Chondrocyte (in vitro differentiated cells): ENCODE data around the gene TNFRSF21. TPM values are rescaled to one million over a fixed set of nuclear protein-coding genes. Genes with fewer than 3 reads are reported as not detected.

Experiments used
- DNase-seq: peaks from one replicate; pipeline ENCODE4 v3.0.0; 2021; ENCODE audit warnings: mixed read lengths, low spot score
- H3K27ac Mint-ChIP-seq: one replicate; pipeline ENCODE4 v1.8.0; 2021; ENCODE audit warnings: mild to moderate bottlenecking, moderate library complexity, mixed read lengths; ENCODE audit not compliant: unreplicated experiment
- H3K27me3 Mint-ChIP-seq: 2 replicates; pipeline ENCODE4 v1.8.0; 2021; ENCODE audit warnings: low read depth, mixed read lengths
- H3K36me3 Mint-ChIP-seq: 2 replicates; pipeline ENCODE4 v1.8.0; 2021; ENCODE audit warnings: low read depth, mixed read lengths
- H3K4me1 Mint-ChIP-seq: 2 replicates; pipeline ENCODE4 v1.8.0; 2021; ENCODE audit warnings: low read depth, mild to moderate bottlenecking, mixed read lengths
- H3K4me3 Mint-ChIP-seq: one replicate; pipeline ENCODE4 v1.8.0; 2021; ENCODE audit warnings: mild to moderate bottlenecking, moderate library complexity, mixed read lengths; ENCODE audit not compliant: unreplicated experiment
- H3K9me3 Mint-ChIP-seq: 2 replicates; pipeline ENCODE4 v1.8.0; 2021; ENCODE audit warnings: low read depth, mixed read lengths
- total RNA-seq: library from RNA; stranded (reverse); gene quantifications from 3 replicates; pipeline ENCODE4 v1.2.1, GENCODE V29; 2021
- TF ChIP-seq, protein P1 (sequence below): fragments of 200-600 bp; sonication (generic); IDR thresholded peaks from 2 replicates; pipeline ENCODE4 v1.5.0; 2021; ENCODE audit warnings: antibody characterized with exemption, mild to moderate bottlenecking, moderate library complexity

TNFRSF21 gene
- total RNA-seq, 1 donor from 2014 or later = 23.1 TPM

DNA sequence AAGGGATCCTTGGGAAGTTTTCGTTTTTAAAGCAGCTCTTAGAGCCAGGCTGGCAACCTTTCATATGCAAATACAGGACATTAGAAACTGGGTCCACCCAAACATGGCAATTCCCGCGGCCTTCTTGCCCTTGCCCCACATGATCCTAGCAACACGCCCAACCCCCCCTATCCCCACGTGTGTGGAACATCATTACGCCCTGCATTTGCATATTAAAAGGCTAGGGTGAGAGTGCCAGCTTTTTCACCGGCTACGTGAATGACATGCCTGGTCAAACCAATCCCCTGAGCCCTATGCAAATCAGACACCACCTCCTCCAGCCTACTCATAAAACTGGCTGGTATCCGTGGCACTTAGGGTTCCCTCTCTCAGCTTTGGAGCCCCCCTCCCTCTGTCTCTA, 88.1 kb downstream of the TNFRSF21 start:
- H3K4me1 Mint-ChIP-seq = no peaks in the 10 kb centered on the region
- no peaks in the 10 kb centered on the region for H3K9me3 Mint-ChIP-seq
- TF ChIP-seq, protein P1, sequence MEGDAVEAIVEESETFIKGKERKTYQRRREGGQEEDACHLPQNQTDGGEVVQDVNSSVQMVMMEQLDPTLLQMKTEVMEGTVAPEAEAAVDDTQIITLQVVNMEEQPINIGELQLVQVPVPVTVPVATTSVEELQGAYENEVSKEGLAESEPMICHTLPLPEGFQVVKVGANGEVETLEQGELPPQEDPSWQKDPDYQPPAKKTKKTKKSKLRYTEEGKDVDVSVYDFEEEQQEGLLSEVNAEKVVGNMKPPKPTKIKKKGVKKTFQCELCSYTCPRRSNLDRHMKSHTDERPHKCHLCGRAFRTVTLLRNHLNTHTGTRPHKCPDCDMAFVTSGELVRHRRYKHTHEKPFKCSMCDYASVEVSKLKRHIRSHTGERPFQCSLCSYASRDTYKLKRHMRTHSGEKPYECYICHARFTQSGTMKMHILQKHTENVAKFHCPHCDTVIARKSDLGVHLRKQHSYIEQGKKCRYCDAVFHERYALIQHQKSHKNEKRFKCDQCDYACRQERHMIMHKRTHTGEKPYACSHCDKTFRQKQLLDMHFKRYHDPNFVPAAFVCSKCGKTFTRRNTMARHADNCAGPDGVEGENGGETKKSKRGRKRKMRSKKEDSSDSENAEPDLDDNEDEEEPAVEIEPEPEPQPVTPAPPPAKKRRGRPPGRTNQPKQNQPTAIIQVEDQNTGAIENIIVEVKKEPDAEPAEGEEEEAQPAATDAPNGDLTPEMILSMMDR = no peak
- H3K4me3 Mint-ChIP-seq = no peak overlapping the region
- H3K36me3 Mint-ChIP-seq = peaks cover 2% of the 10 kb centered on the region
- no peak for DNase-seq
- peaks cover 2% of the 10 kb centered on the region for H3K27me3 Mint-ChIP-seq
- no peak overlapping the region for H3K27ac Mint-ChIP-seq

DNA sequence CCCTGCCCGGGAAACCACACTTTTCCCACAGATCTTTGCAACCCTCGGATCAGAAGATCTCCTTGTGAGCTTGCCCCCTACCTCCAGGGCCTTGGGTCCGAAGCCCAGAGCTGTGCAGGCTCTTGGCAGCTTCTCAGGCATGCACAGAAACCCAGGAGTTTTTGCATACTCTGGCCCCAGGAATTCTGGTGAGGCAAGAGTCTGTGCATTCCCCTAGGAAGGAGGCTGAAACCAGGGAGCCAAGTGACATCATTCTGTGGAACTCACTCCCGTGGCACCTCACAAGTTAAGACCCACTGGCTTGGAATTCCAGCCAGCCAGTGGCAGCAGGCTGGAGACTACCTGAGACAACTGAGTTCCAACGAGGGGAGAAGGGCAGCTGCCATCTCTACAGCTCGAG, 100.1 kb downstream of the TNFRSF21 start:
- peaks cover 9% of the 10 kb centered on the region for H3K36me3 Mint-ChIP-seq

DNA sequence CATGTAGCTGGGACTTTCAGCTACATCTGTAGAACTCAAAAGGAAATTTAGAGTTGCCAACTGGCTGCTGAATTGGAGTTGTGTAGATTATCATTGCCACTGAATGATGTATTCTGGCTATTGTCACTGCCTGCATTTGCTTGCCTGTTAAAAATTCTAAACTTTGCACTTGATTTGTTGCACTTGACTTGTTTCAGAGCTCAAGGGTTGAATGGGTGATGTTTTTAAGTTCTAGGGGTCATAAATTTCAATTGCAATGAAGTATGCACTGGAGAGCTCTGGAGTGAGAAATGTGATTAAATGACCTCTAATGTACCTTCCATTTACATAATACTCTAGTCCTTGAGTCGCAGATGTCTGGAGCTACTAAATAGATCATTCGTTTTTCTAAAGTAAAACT, 102.4 kb downstream of the TNFRSF21 start:
- H3K27ac Mint-ChIP-seq = no peak overlapping the region
- H3K36me3 Mint-ChIP-seq = peaks cover 4% of the 10 kb centered on the region
- H3K4me3 Mint-ChIP-seq = no peak overlapping the region
- H3K9me3 Mint-ChIP-seq = peaks cover 13% of the 10 kb centered on the region
- TF ChIP-seq, protein P1 = no peak
- H3K4me1 Mint-ChIP-seq = no peaks in the 10 kb centered on the region
- H3K27me3 Mint-ChIP-seq = no peaks in the 10 kb centered on the region
- no peak for DNase-seq

More for the DNA sequence above, 100.1 kb downstream of the TNFRSF21 start:
- no peaks in the 10 kb centered on the region for H3K27me3 Mint-ChIP-seq
- no peak overlapping the region for H3K4me3 Mint-ChIP-seq
- no peak overlapping the region for H3K27ac Mint-ChIP-seq
- TF ChIP-seq, protein P1 = no peak
- no peak for DNase-seq
- peaks cover 28% of the 10 kb centered on the region for H3K9me3 Mint-ChIP-seq
- H3K4me1 Mint-ChIP-seq = no peaks in the 10 kb centered on the region

DNA sequence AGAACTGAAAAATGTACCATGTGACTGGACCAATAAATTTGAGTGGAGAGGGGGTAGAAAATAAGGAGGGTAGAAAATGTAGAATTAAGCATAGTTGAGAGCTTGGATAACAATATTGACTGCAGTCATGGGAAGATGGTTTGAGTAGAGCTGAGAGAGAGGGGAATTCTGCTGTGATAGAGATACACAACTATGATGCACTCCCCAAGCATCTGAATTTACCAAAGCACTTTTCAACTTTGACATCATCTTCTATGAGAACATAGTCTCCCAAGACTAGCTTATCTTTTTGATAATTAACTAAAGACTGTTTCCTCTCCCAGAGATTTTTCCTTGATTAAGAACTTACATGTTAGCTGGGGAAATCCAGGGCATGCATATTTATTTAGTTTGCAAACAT, 103.1 kb downstream of the TNFRSF21 start:
- Mint-ChIP-seq H3K27me3 (no peaks in the 10 kb centered on the region), H3K9me3 (peaks cover 7% of the 10 kb centered on the region), H3K4me3 (no peak overlapping the region), H3K27ac (no peak overlapping the region), H3K36me3 (peaks cover 2% of the 10 kb centered on the region), H3K4me1 (no peaks in the 10 kb centered on the region)
- TF ChIP-seq, protein P1 = no peak
- no peak for DNase-seq

DNA sequence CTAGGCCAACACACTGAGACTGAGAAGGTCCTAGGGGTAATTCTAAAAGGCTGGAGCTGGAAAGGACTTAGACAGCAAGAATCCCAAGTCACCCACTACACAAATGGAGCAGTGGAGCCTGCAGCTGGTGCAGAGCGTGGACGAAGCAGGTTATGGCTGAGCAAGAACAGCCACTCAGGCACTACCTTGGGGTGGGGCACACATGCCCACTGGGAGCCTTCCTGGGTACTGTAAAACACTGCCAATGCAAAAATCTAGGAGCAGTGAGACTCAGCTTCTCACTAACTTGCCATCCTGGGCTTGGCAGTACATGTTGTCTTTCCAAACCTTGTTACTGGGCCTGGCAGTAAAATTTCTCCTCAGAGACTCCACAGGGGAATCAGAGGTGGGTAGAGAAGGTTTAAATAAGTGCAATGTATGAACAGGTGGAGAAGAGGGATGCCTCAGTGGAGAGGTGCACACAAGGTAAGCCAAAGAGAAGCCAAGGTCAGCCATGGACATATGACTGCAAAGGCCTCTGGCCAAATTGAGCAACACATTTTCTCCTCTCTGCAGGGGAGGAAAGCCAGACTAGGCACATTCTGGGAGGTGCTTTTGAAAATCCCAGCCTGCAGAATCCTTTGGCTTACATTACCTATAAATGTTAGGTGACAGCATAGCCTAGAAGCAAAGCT, 105.6 kb downstream of the TNFRSF21 start:
- no peaks in the 10 kb centered on the region for H3K27me3 Mint-ChIP-seq
- H3K4me3 Mint-ChIP-seq = no peak overlapping the region
- TF ChIP-seq, protein P1 = no peak
- no peak overlapping the region for H3K27ac Mint-ChIP-seq
- H3K36me3 Mint-ChIP-seq = no peaks in the 10 kb centered on the region
- DNase-seq = no peak
- H3K9me3 Mint-ChIP-seq = no peaks in the 10 kb centered on the region
- H3K4me1 Mint-ChIP-seq = peaks cover 3% of the 10 kb centered on the region
